ENCODE results near the gene RDH13. TPM values are rescaled to one million over a fixed set of nuclear protein-coding genes. Genes with fewer than 3 reads are reported as not detected.
"Not testable (repeated sequence)": the region's sequence is repeated elsewhere in the genome, so short reads cannot be mapped to it uniquely, and the experiment has no call there.

The RDH13 gene
- total RNA-seq: 12.9 TPM

GRCh38 chr19:55062735-55063491 lies at the start of gene RDH13:
Gene RDH13 (minus strand): TSS chr19:55063148. CDS start chr19:55063032, 116 bp downstream.
- DNase-seq (ENCODE audit: low spot score) (peak; percentile 98), ATAC-seq (peak; percentile 100)
- intact Hi-C loops (cut with DNase I): no loop called here

- ATAC-seq (no peak), DNase-seq (ENCODE audit: low spot score) (no peak)
- intact Hi-C loops (cut with DNase I): no loop called here
Measured at GRCh38 chr19:55112246-55112776, 49.4 kb upstream of the RDH13 start.

GRCh38 chr19:55111238-55111831 lies 48.4 kb upstream of the RDH13 start:
- intact Hi-C loops (cut with DNase I): no loop called here
- ATAC-seq (no peak), DNase-seq (ENCODE audit: low spot score) (no peak)

- DNase-seq (ENCODE audit: low spot score) (no peak), ATAC-seq (no peak)
- intact Hi-C loops (cut with DNase I): no loop called here
Measured at GRCh38 chr19:55109527-55110291, 46.8 kb upstream of the RDH13 start.

- ATAC-seq; intact Hi-C loops (cut with DNase I): not testable (repeated sequence)
Measured at GRCh38 chr19:55107252-55107651, 44.3 kb upstream of the RDH13 start.

GRCh38 chr19:55106591-55106990 lies 43.6 kb upstream of the RDH13 start:
- intact Hi-C loops (cut with DNase I): no loop called here
- no peak for DNase-seq (ENCODE audit: low spot score)
- no peak for ATAC-seq

More at GRCh38 chr19:55107252-55107651, 44.3 kb upstream of the RDH13 start:
- DNase-seq (ENCODE audit: low spot score): not testable (repeated sequence)

GRCh38 chr19:55105237-55105636 lies 42.3 kb upstream of the RDH13 start:
- DNase-seq (ENCODE audit: low spot score) (no peak), ATAC-seq (no peak)
- intact Hi-C loops (cut with DNase I): no loop called here

GRCh38 chr19:55103190-55103589 lies 40.2 kb upstream of the RDH13 start:
- intact Hi-C loops (cut with DNase I): no loop called here
- DNase-seq (ENCODE audit: low spot score): no peak
- no peak for ATAC-seq

- no peak for ATAC-seq
- DNase-seq (ENCODE audit: low spot score): no peak
- intact Hi-C loops (cut with DNase I): no loop called here
Measured at GRCh38 chr19:55101261-55101660, 38.3 kb upstream of the RDH13 start.

- intact Hi-C loops (cut with DNase I): no loop called here
- ATAC-seq (peak; percentile 76), DNase-seq (ENCODE audit: low spot score) (no peak)
Measured at GRCh38 chr19:55099557-55100506, 36.9 kb upstream of the RDH13 start.

- DNase-seq (ENCODE audit: low spot score) (no peak), ATAC-seq (no peak)
- intact Hi-C loops (cut with DNase I): no loop called here
Measured at GRCh38 chr19:55098716-55099556, 36.0 kb upstream of the RDH13 start.

- DNase-seq (ENCODE audit: low spot score): no peak
- ATAC-seq: no peak
- intact Hi-C loops (cut with DNase I): no loop called here
Measured at GRCh38 chr19:55097864-55098715, 35.1 kb upstream of the RDH13 start.

- intact Hi-C loops (cut with DNase I): no loop called here
- no peak for DNase-seq (ENCODE audit: low spot score)
- ATAC-seq: no peak
Measured at GRCh38 chr19:55096061-55096701, 33.2 kb upstream of the RDH13 start.

- DNase-seq (ENCODE audit: low spot score) (no peak), ATAC-seq (no peak)
- intact Hi-C loops (cut with DNase I): no loop called here
Measured at GRCh38 chr19:55095260-55096060, 32.5 kb upstream of the RDH13 start.

- DNase-seq (ENCODE audit: low spot score) (no peak), ATAC-seq (no peak)
- intact Hi-C loops (cut with DNase I): no loop called here
Measured at GRCh38 chr19:55094456-55095259, 31.7 kb upstream of the RDH13 start.
